CD14-positive monocyte (primary cell): ENCODE data around the gene ABCC11. TPM values are rescaled to one million over a fixed set of nuclear protein-coding genes. Genes with fewer than 3 reads are reported as not detected.

Source experiments
- DNase-seq, 3 donors: peaks; one replicate each; pipeline ENCODE4 v3.0.0-alpha.2; 2011 to 2022
- H2AFZ ChIP-seq: 2 replicates; pipeline ENCODE4 v1.6.0; 2012; ENCODE audit warnings: mild to moderate bottlenecking, low read depth, low read length, inconsistent platforms; ENCODE audit not compliant: insufficient read depth, poor library complexity, severe bottlenecking
- H3K27ac ChIP-seq, 2 donors: 1 replicate in 1 of 2; 2 replicates in 1 of 2; pipeline ENCODE4 v1.5.1; 2012 to 2013; ENCODE audit warnings: low read length in 2 of 2, control low read depth in 1 of 2, inconsistent platforms in 1 of 2, low read depth in 1 of 2, mild to moderate bottlenecking in 1 of 2
- H3K27me3 ChIP-seq, 2 donors: one replicate each; pipeline versions ENCODE4 v1.6.0 to v1.6.1; 2011 to 2013; ENCODE audit warnings: low read length in 2 of 2; ENCODE audit not compliant: control insufficient read depth in 2 of 2, insufficient read depth in 2 of 2
- H3K36me3 ChIP-seq, 2 donors: replicated peaks in 1 of 2; 1 replicate in 1 of 2; 2 replicates in 1 of 2; pipeline versions ENCODE4 v1.5.1 to v1.6.1; 2012 to 2013; ENCODE audit warnings: low read length in 2 of 2, control low read depth in 1 of 2, inconsistent platforms in 1 of 2, mild to moderate bottlenecking in 1 of 2; ENCODE audit not compliant: insufficient read depth in 2 of 2, control insufficient read depth in 1 of 2
- H3K4me1 ChIP-seq, 2 donors: 1 replicate in 1 of 2; 2 replicates in 1 of 2; pipeline versions ENCODE4 v1.5.1 to v1.6.1; 2012 to 2013; ENCODE audit warnings: low read length in 2 of 2, control low read depth in 1 of 2, inconsistent platforms in 1 of 2, mild to moderate bottlenecking in 1 of 2, moderate library complexity in 1 of 2; ENCODE audit not compliant: insufficient read depth in 2 of 2, control insufficient read depth in 1 of 2
- H3K4me2 ChIP-seq: replicated peaks from 2 replicates; pipeline ENCODE3; 2012; ENCODE audit warnings: low read length, moderate library complexity, mild to moderate bottlenecking; ENCODE audit not compliant: poor library complexity, severe bottlenecking; ENCODE audit errors: extremely low read depth
- H3K4me3 ChIP-seq, 3 experiments: fragments of 200-600 bp in 1 of 3; sonication (generic) in 1 of 3; replicated peaks in 1 of 3; 1 replicate in 2 of 3; 2 replicates in 1 of 3; pipeline ENCODE4 v1.5.1; 2011 to 2013; ENCODE audit warnings: low read length in 3 of 3, mild to moderate bottlenecking in 3 of 3, control low read depth in 2 of 3, low read depth in 2 of 3, inconsistent platforms in 1 of 3, moderate library complexity in 1 of 3
- H3K79me2 ChIP-seq: 2 replicates; pipeline ENCODE4 v1.6.0; 2012; ENCODE audit warnings: mild to moderate bottlenecking, control low read depth, inconsistent platforms, low read length, moderate library complexity; ENCODE audit not compliant: insufficient read depth
- H3K9ac ChIP-seq: 2 replicates; pipeline ENCODE4 v1.6.0; 2017; ENCODE audit warnings: low read length, mild to moderate bottlenecking; ENCODE audit not compliant: insufficient read depth, poor library complexity, severe bottlenecking
- H3K9me3 ChIP-seq, 2 donors: replicated peaks in 1 of 2; 1 replicate in 1 of 2; 2 replicates in 1 of 2; pipeline versions ENCODE4 v1.5.1 to v1.6.1; 2012 to 2013; ENCODE audit warnings: low read length in 2 of 2, control low read depth in 1 of 2; ENCODE audit not compliant: control insufficient read depth in 1 of 2, insufficient read depth in 1 of 2
- H4K20me1 ChIP-seq: 2 replicates; pipeline ENCODE4 v1.6.0; 2012; ENCODE audit warnings: mild to moderate bottlenecking, low read length, control low read depth, moderate library complexity; ENCODE audit not compliant: insufficient read depth
- H3K27ac Mint-ChIP-seq, 7 donors: one replicate each; pipeline ENCODE4 v1.8.0; 2020; ENCODE audit warnings: mild to moderate bottlenecking in 7 of 7, mixed read lengths in 7 of 7, moderate library complexity in 6 of 7, inconsistent platforms in 2 of 7
- H3K27me3 Mint-ChIP-seq, 3 donors: one replicate each; pipeline ENCODE4 v1.8.0; 2021 to 2022; ENCODE audit warnings: low read depth in 3 of 3, mild to moderate bottlenecking in 3 of 3, mixed read lengths in 3 of 3, moderate library complexity in 3 of 3, inconsistent platforms in 1 of 3
- H3K36me3 Mint-ChIP-seq, 2 donors: one replicate each; pipeline ENCODE4 v1.8.0; 2020; ENCODE audit warnings: mixed read lengths in 2 of 2, inconsistent platforms in 1 of 2, mild to moderate bottlenecking in 1 of 2
- H3K4me1 Mint-ChIP-seq: one replicate; pipeline ENCODE4 v1.8.0; 2020; ENCODE audit warnings: mild to moderate bottlenecking, mixed read lengths
- H3K4me3 Mint-ChIP-seq, 2 donors: one replicate each; pipeline ENCODE4 v1.8.0; 2020; ENCODE audit warnings: mild to moderate bottlenecking in 2 of 2, mixed read lengths in 2 of 2, moderate library complexity in 1 of 2
- H3K9me3 Mint-ChIP-seq, 7 donors: one replicate each; pipeline ENCODE4 v1.8.0; 2020 to 2022; ENCODE audit warnings: mixed read lengths in 7 of 7, mild to moderate bottlenecking in 6 of 7, moderate library complexity in 6 of 7, inconsistent platforms in 2 of 7
- WGBS: methylation state at CpG from one replicate; pipeline ENCODE4 v1.1.5; 2013; ENCODE audit warnings: missing lambda C conversion rate; ENCODE audit not compliant: insufficient coverage; 5-methylcytosine and 5-hydroxymethylcytosine counted together
- intact Hi-C, 2 donors: fragments of 100-400 bp; cut with micrococcal nuclease; formaldehyde crosslinking; loops; one replicate each; pipeline versions ENCODE4 v1.15.0 to v1.15.1; 2023
- polyA plus RNA-seq, 3 donors: library from polyadenylated mRNA; depleted of rRNA in 1 of 3; unstranded in 2 of 3; stranded (reverse) in 1 of 3; fragments of 300-500 nt in 2 of 3; fragments of >200 nt in 1 of 3; fragmentation: Illumina TruSeq in 2 of 3; gene quantifications; 1 replicate in 2 of 3; 2 replicates in 1 of 3; pipeline ENCODE4 v1.2.3, GENCODE V29; 2012 to 2021
- TF ChIP-seq, protein P1 (sequence below): fragments of 200-600 bp; IDR thresholded peaks from one replicate; pipeline ENCODE4 v1.8.0; 2022; ENCODE audit warnings: antibody characterized with exemption, mild to moderate bottlenecking

ABCC11 gene
- polyA plus RNA-seq, 3 donors: 0.03 TPM; not detected in 2

DNA sequence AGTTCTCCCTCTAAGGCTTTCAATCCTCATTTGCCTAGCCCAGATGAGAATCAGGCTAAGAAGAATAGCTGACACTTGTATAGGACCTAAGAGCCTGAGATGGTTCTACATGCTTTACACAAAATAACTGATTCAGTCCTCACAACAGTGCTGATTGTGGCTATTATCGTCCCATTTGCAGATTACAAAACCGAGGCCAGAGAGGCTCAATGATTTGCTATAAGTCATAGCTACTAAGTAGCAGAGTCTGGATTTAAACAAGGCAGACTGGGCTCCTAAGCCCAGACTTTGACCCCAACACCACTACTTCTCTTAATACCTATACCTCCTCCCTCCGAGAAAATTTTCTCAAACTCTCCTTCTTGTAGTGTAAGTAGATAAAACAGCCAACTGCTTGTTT lies 114.6 kb downstream of the ABCC11 start:
- no peak overlapping the region for H3K9ac ChIP-seq
- no peak overlapping the region for H2AFZ ChIP-seq
- Mint-ChIP-seq H3K4me3 (no peak overlapping the region), H3K27ac (no peak overlapping the region), H3K27me3 (peaks cover 6 to 16% (median 8%) of the 10 kb centered on the region in 3 donors), H3K4me1 (no peaks in the 10 kb centered on the region), H3K36me3 (no peaks in the 10 kb centered on the region), H3K9me3 (no peaks in the 10 kb centered on the region)
- H3K79me2 ChIP-seq: no peaks in the 10 kb centered on the region
- H3K9me3 ChIP-seq: no peaks in the 10 kb centered on the region
- no peak for DNase-seq
- no peak overlapping the region for H3K4me2 ChIP-seq
- intact Hi-C loops: no loop called here
- no peaks in the 10 kb centered on the region for H3K4me1 ChIP-seq
- H4K20me1 ChIP-seq: no peaks in the 10 kb centered on the region
- H3K36me3 ChIP-seq: no peaks in the 10 kb centered on the region
- TF ChIP-seq, protein P1, sequence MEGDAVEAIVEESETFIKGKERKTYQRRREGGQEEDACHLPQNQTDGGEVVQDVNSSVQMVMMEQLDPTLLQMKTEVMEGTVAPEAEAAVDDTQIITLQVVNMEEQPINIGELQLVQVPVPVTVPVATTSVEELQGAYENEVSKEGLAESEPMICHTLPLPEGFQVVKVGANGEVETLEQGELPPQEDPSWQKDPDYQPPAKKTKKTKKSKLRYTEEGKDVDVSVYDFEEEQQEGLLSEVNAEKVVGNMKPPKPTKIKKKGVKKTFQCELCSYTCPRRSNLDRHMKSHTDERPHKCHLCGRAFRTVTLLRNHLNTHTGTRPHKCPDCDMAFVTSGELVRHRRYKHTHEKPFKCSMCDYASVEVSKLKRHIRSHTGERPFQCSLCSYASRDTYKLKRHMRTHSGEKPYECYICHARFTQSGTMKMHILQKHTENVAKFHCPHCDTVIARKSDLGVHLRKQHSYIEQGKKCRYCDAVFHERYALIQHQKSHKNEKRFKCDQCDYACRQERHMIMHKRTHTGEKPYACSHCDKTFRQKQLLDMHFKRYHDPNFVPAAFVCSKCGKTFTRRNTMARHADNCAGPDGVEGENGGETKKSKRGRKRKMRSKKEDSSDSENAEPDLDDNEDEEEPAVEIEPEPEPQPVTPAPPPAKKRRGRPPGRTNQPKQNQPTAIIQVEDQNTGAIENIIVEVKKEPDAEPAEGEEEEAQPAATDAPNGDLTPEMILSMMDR: no peak
- H3K4me3 ChIP-seq: no peak overlapping the region
- WGBS: no CpG with 5 or more reads among the region's 3 CpGs
- H3K27me3 ChIP-seq: no peaks in the 10 kb centered on the region
- H3K27ac ChIP-seq: no peak overlapping the region

DNA sequence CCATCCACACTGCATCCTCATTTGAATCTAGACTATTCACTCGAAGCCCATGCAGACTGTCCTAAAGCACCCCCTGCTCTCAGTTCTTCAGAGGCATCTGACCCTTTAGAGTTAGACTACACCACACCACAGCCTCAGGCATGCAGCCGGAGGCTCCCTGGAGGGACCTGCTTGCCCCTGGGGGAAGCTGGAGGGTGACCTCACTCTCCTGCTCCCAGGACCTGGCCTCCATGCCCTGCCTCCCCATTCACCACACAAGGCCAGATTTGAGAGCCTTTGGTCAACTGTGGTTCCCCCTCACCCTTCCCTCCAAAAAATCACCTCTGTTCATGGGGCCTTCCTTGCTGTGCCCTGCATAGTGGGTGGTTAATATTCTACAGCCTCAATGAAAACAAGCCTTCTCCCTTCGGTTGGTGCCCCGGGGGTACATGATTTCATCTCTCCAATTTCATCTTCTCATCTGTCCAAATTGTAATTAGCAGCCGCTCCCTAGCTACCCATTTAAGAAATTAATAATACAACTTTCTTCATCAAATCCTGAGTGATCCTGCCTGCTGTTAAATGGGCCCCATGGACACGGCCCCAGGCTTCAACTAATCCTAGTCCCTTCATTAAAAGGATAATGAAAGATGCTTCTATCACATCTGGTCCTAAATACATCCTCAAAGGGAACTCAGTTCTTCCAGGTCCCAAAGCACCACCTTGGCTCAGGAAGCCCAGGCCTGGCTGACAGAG lies 116.0 kb downstream of the ABCC11 start:
- no peak overlapping the region for H3K4me3 ChIP-seq
- TF ChIP-seq, protein P1: no peak
- DNase-seq: no peak
- no peak overlapping the region for H2AFZ ChIP-seq
- no peak overlapping the region for H3K27ac ChIP-seq
- H3K4me2 ChIP-seq: no peak overlapping the region
- no peaks in the 10 kb centered on the region for H3K4me1 ChIP-seq
- H3K27me3 Mint-ChIP-seq: peaks cover 8 to 17% (median 8%) of the 10 kb centered on the region in 3 donors
- H3K27me3 ChIP-seq: no peaks in the 10 kb centered on the region
- no peak overlapping the region for H3K9ac ChIP-seq
- H4K20me1 ChIP-seq: no peaks in the 10 kb centered on the region
- no peaks in the 10 kb centered on the region for H3K4me1 Mint-ChIP-seq
- no peaks in the 10 kb centered on the region for H3K79me2 ChIP-seq
- H3K4me3 Mint-ChIP-seq: no peak overlapping the region
- no peaks in the 10 kb centered on the region for H3K36me3 ChIP-seq
- no peaks in the 10 kb centered on the region for H3K9me3 Mint-ChIP-seq
- H3K27ac Mint-ChIP-seq: peak overlapping the region in 1 of 7 donors; percentile 27
- H3K36me3 Mint-ChIP-seq: no peaks in the 10 kb centered on the region
- H3K9me3 ChIP-seq: no peaks in the 10 kb centered on the region
- 78% methylated on average over 3 of the region's 6 CpGs for WGBS
- intact Hi-C loops: no loop called here
